Gastroesophageal sphincter (tissue), 3 donors: Measurements from ENCODE around the gene BMP7.
"Not testable (repeated sequence)": the region's sequence is repeated elsewhere in the genome, so short reads cannot be mapped to it uniquely, and the experiment has no call there.

Experiments
- CTCF ChIP-seq, 4 experiments: fragments of 200-600 bp in 2 of 4; fragments of 450-650 bp in 2 of 4; sonication (generic) in 1 of 4; IDR thresholded peaks; one replicate each; pipeline ENCODE4 v1.5.1; 2017 to 2019; ENCODE audit warnings: antibody characterized with exemption in 4 of 4, mild to moderate bottlenecking in 2 of 4, moderate library complexity in 2 of 4
- POLR2A ChIP-seq, 2 donors: fragments of 450-650 bp; IDR thresholded peaks; one replicate each; pipeline ENCODE4 v1.6.1; 2017; ENCODE audit warnings: antibody characterized with exemption in 2 of 2, mild to moderate bottlenecking in 2 of 2, moderate library complexity in 1 of 2
- POLR2AphosphoS5 ChIP-seq: sonication (generic); formaldehyde crosslinking; IDR thresholded peaks from one replicate; pipeline ENCODE4 v1.6.1; 2017; ENCODE audit warnings: antibody characterized with exemption

DNA sequence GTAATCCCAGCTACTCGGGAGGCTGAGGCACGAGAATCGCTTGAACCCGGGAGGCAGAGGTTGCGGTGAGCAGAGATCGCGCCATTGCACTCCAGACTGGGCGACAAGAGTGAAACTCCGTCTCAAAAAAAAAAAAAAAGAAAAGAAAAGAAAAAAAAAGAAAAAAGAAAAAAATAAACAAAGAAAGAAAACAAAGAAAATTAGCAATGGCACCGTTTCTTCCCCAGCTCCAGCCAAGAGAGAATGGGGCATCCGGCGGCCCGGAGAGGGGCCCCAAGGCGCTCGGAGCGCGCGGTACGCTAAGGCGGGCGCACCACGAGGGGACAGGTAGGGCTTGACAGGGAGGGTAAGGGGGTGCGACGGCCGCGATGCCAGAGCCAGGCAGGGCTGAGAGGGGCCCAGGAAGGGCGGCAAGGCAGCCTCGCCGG, 1.5 kb downstream of the BMP7 start:
- TF ChIP-seq CTCF (IDR thresholded peaks at IDR 0.05); POLR2AphosphoS5; POLR2A (IDR thresholded peaks at IDR 0.05): not testable (repeated sequence)
